ENCODE results near the gene CHURC1. TPM values are rescaled to one million over a fixed set of nuclear protein-coding genes. Genes with fewer than 3 reads are reported as not detected.

The CHURC1 gene
- total and polyA plus RNA-seq, 2 of the 8 experiments (the other 6 are each of a cell fraction or from before 2014, with no cell fraction given) = 50.2 to 59.3 TPM

- no peak within 1 kb of the TSS for H3K23ac ChIP-seq (ENCODE audit: insufficient read length)
- no peak within 1 kb of the TSS for H3K4me3 ChIP-seq (ENCODE audit: extremely low read depth in 1 of 4, insufficient read depth in 2 of 4, low read depth in 3 of 4, low read length in 4 of 4)
- H2AFZ ChIP-seq (ENCODE audit: low read length) = no peak within 1 kb of the TSS
- no peak within 1 kb of the TSS for H4K8ac ChIP-seq (ENCODE audit: extremely low read depth, insufficient read depth, low read length)
- no peaks in the 10 kb centered on the region for H3K9me3 ChIP-seq (ENCODE audit: insufficient read depth in 2 of 2, low read depth in 1 of 2, low read length in 1 of 2)
- H3K79me1 ChIP-seq (ENCODE audit: low read depth, low read length) = no peaks in the 10 kb centered on the region; the same call in 1 of the 2 replicates
- no peak for FAIRE-seq
- H3K27ac ChIP-seq (ENCODE audit: low read depth, low read length) = no peak within 1 kb of the TSS
- ChIA-PET CTCF (ENCODE audit: partially characterized antibody) (interaction anchor here (0.6 to 2.5 kb wide), 4 partner anchors 11 to 44 kb away, joined by 3 to 10 read pairs (median 4); partner anchors contain the start of gene FNTB), POLR2A (ENCODE audit: partially characterized antibody) (interaction anchor here (0.6 to 2.2 kb wide), 4 partner anchors 8 to 28 kb away, joined by 3 to 6 read pairs (median 3); no protein-coding TSS in a partner anchor)
- no peak within 1 kb of the TSS for H3K56ac ChIP-seq (replicated peaks; ENCODE audit: insufficient read length, low read depth, low read length)
- H3K79me2 ChIP-seq (ENCODE audit: control insufficient read depth in 1 of 2, insufficient read depth in 2 of 2, low read length in 2 of 2) = no peaks in the 10 kb centered on the region
- H3K18ac ChIP-seq (ENCODE audit: extremely low read depth, low read length) = no peak within 1 kb of the TSS; the same call in 1 of the 2 replicates
- DNase-seq (ENCODE audit: low read depth in 1 of 2, low spot score in 2 of 2) = no peak
- H4K20me1 ChIP-seq (replicated peaks in 1 of 2; ENCODE audit: control insufficient read depth in 1 of 2, insufficient read depth in 2 of 2, low read length in 2 of 2) = no peaks in the 10 kb centered on the region
- no peak within 1 kb of the TSS for H4K5ac ChIP-seq (ENCODE audit: insufficient read length, low read depth, low read length)
- H3K36me3 ChIP-seq (ENCODE audit: control insufficient read depth in 2 of 4, insufficient read depth in 4 of 4, low read length in 3 of 4) = peaks cover 0 to 8% (median 2%) of the 10 kb centered on the region in 4 experiments; a peak in 1 of 8 replicates
- no peaks in the 10 kb centered on the region for H3K23me2 ChIP-seq (ENCODE audit: low read depth, low read length)
- no peak within 1 kb of the TSS for H2AK5ac ChIP-seq (ENCODE audit: low read depth, low read length)
- H3K27me3 ChIP-seq (replicated peaks in 1 of 4; ENCODE audit: control insufficient read depth in 3 of 4, extremely low read depth in 1 of 4, insufficient read depth in 3 of 4, low read length in 3 of 4) = no peaks in the 10 kb centered on the region
- H3K9ac ChIP-seq (replicated peaks in 1 of 4; ENCODE audit: extremely low read depth in 1 of 4, low read depth in 3 of 4, low read length in 3 of 4) = no peak within 1 kb of the TSS; a peak in 1 of 7 replicates
- no peak within 1 kb of the TSS for H2BK20ac ChIP-seq (ENCODE audit: low read length)
- no peak within 1 kb of the TSS for H3K4me2 ChIP-seq (ENCODE audit: insufficient read depth in 1 of 2, low read depth in 2 of 2, low read length in 2 of 2)
- TF ChIP-seq BACH1 (IDR thresholded peaks at IDR 0.05; ENCODE audit: low read length) (0 out of 2 replicates have a peak, but pooled peaks have one; percentile 44), RNF2 (IDR thresholded peaks at IDR 0.05; ENCODE audit: borderline replicate concordance, low read depth, low read length, missing control alignments, poor library complexity, severe bottlenecking) (no peak), SP4 (IDR thresholded peaks at IDR 0.05; ENCODE audit: low read length) (no peak)
- no peak within 1 kb of the TSS for H4K91ac ChIP-seq (replicated peaks; ENCODE audit: insufficient read length, low read length)
- WGBS, 2 experiments (ENCODE audit: extremely low coverage in 1 of 2, insufficient coverage in 1 of 2, insufficient read length in 1 of 2, insufficient replicate concordance in 2 of 2, low coverage in 1 of 2, low lambda C conversion rate in 2 of 2, missing lambda C conversion rate in 1 of 2) = 90% methylated on average over 13 of the region's 13 CpGs; no CpG with 5 or more reads in 1 of the 2 experiments
- no peak within 1 kb of the TSS for H2BK12ac ChIP-seq (ENCODE audit: low read depth, low read length)
- no peak within 1 kb of the TSS for H3K14ac ChIP-seq (ENCODE audit: insufficient read length)
- H2BK15ac ChIP-seq (ENCODE audit: low read length) = no peak within 1 kb of the TSS
- H2BK5ac ChIP-seq (ENCODE audit: low read depth, low read length) = peak within 1 kb of the TSS; percentile 4; the same call in 1 of the 2 replicates
- H3K4me1 ChIP-seq (replicated peaks in 1 of 4; ENCODE audit: control insufficient read depth in 3 of 4, insufficient read depth in 4 of 4, low read length in 3 of 4) = peaks cover 0 to 8% (median 2%) of the 10 kb centered on the region in 4 experiments; a peak in 4 of 7 replicates
- no peak within 1 kb of the TSS for H2BK120ac ChIP-seq (replicated peaks; ENCODE audit: low read depth, low read length)
- no peak within 1 kb of the TSS for H3K4ac ChIP-seq (replicated peaks; ENCODE audit: insufficient read length, low read depth, low read length)
Measured at GRCh38 chr14:64942531-64943111, 28.4 kb downstream of the CHURC1 start, which contains the start of gene GPX2. GPX2 (minus strand) TSS chr14:64942745; CDS start chr14:64942726, 19 bp downstream.
